ENCODE results near the gene MYO5A. TPM values are rescaled to one million over a fixed set of nuclear protein-coding genes. Genes with fewer than 3 reads are reported as not detected.

MYO5A gene
- total and polyA plus RNA-seq, 3 donors from 2014 or later: 11.7 to 35.5 (median 24.3) TPM

GRCh38 chr15:52488830-52489229 lies 39.9 kb downstream of the MYO5A start:
- Histone ChIP-seq H3K27me3 (no peaks in the 10 kb centered on the region), H3K4me3 (no peak overlapping the region), H3K36me3 (ENCODE audit: low read depth, missing control alignments) (no peaks in the 10 kb centered on the region), H3K4me1 (peaks cover 4% of the 10 kb centered on the region), H3K9me3 (no peaks in the 10 kb centered on the region), H3K27ac (no peak overlapping the region)
- WGBS, 2 donors: 59 to 72% methylated on average over 2 of the region's 2 CpGs
- intact Hi-C loops (cut with DNase I; ENCODE audit: low total_unique reads): no loop called here
- TF ChIP-seq POLR2A (IDR thresholded peaks at IDR 0.05) (no peak), CTCF (IDR thresholded peaks at IDR 0.05) (no peak)
- DNase-seq: no peak

GRCh38 chr15:52486003-52486996 lies 42.4 kb downstream of the MYO5A start:
- WGBS, 2 donors: 64 to 68% methylated on average over 11 of the region's 11 CpGs
- H3K27ac ChIP-seq: no peak overlapping the region
- peaks cover 4% of the 10 kb centered on the region for H3K4me1 ChIP-seq
- intact Hi-C loops (cut with DNase I; ENCODE audit: low total_unique reads): no loop called here
- no peaks in the 10 kb centered on the region for H3K27me3 ChIP-seq
- TF ChIP-seq POLR2A (IDR thresholded peaks at IDR 0.05) (no peak), CTCF (IDR thresholded peaks at IDR 0.05) (no peak)
- no peaks in the 10 kb centered on the region for H3K9me3 ChIP-seq
- no peaks in the 10 kb centered on the region for H3K36me3 ChIP-seq (ENCODE audit: low read depth, missing control alignments)
- DNase-seq: no peak
- H3K4me3 ChIP-seq: no peak overlapping the region

GRCh38 chr15:52485290-52485689 lies 43.4 kb downstream of the MYO5A start:
- H3K36me3 ChIP-seq (ENCODE audit: low read depth, missing control alignments): no peaks in the 10 kb centered on the region
- H3K27me3 ChIP-seq: no peaks in the 10 kb centered on the region
- intact Hi-C loops (cut with DNase I; ENCODE audit: low total_unique reads): no loop called here
- no peak overlapping the region for H3K4me3 ChIP-seq
- no peak for DNase-seq
- peaks cover 4% of the 10 kb centered on the region for H3K4me1 ChIP-seq
- no peak overlapping the region for H3K27ac ChIP-seq
- H3K9me3 ChIP-seq: no peaks in the 10 kb centered on the region
- 78 to 84% methylated on average over 2 of the region's 2 CpGs for WGBS, 2 donors
- TF ChIP-seq POLR2A (IDR thresholded peaks at IDR 0.05) (no peak), CTCF (IDR thresholded peaks at IDR 0.05) (no peak)

GRCh38 chr15:52483707-52484106 lies 45.0 kb downstream of the MYO5A start:
- intact Hi-C loops (cut with DNase I; ENCODE audit: low total_unique reads): no loop called here

More at GRCh38 chr15:52483707-52484106, 45.0 kb downstream of the MYO5A start:
- Histone ChIP-seq H3K9me3 (no peaks in the 10 kb centered on the region), H3K36me3 (ENCODE audit: low read depth, missing control alignments) (no peaks in the 10 kb centered on the region), H3K27me3 (no peaks in the 10 kb centered on the region), H3K4me3 (no peak overlapping the region), H3K27ac (peak overlapping the region in 1 of 2 donors; percentile 21), H3K4me1 (no peaks in the 10 kb centered on the region)
- WGBS, 2 donors: 77 to 82% methylated on average over 3 of the region's 3 CpGs
- TF ChIP-seq CTCF (IDR thresholded peaks at IDR 0.05) (no peak), POLR2A (IDR thresholded peaks at IDR 0.05) (no peak)
- DNase-seq: no peak
